Parathyroid adenoma (tissue), 2 donors: ENCODE measurements around the gene SLC35F2.

Source experiments
- H2AFZ ChIP-seq: fragments of 300-600 bp; sonication (generic); one replicate; pipeline ENCODE4 v1.7.0; 2017; ENCODE audit warnings: antibody characterized with exemption, mild to moderate bottlenecking
- H3K27ac ChIP-seq: fragments of 300-600 bp; sonication (generic); one replicate; pipeline ENCODE4 v1.7.0; 2017
- H3K27me3 ChIP-seq: fragments of 300-600 bp; sonication (generic); one replicate; pipeline ENCODE4 v1.7.0; 2017; ENCODE audit warnings: low read length; ENCODE audit not compliant: control insufficient read depth, insufficient read depth
- H3K36me3 ChIP-seq: fragments of 300-600 bp; sonication (generic); one replicate; pipeline ENCODE4 v1.7.0; 2017; ENCODE audit warnings: low read length; ENCODE audit not compliant: control insufficient read depth, insufficient read depth
- H3K4me1 ChIP-seq: fragments of 300-600 bp; sonication (generic); one replicate; pipeline ENCODE4 v1.7.0; 2017; ENCODE audit warnings: control low read depth
- H3K4me2 ChIP-seq: fragments of 300-600 bp; sonication (generic); one replicate; pipeline ENCODE4 v1.7.0; 2017; ENCODE audit warnings: low read length
- H3K4me3 ChIP-seq: fragments of 300-600 bp; sonication (generic); one replicate; pipeline ENCODE4 v1.7.0; 2017; ENCODE audit warnings: low read depth, low read length
- H3K79me2 ChIP-seq: fragments of 300-600 bp; sonication (generic); one replicate; pipeline ENCODE4 v1.7.0; 2017; ENCODE audit warnings: control low read depth
- H3K9ac ChIP-seq: fragments of 300-600 bp; sonication (generic); one replicate; pipeline ENCODE4 v1.7.0; 2017; ENCODE audit warnings: mild to moderate bottlenecking
- H3K9me3 ChIP-seq: fragments of 300-600 bp; sonication (generic); one replicate; pipeline ENCODE4 v1.7.0; 2017; ENCODE audit warnings: low read length; ENCODE audit not compliant: control insufficient read depth
- CTCF ChIP-seq: fragments of 300-600 bp; sonication (generic); IDR thresholded peaks from one replicate; pipeline ENCODE4 v1.7.0; 2017; ENCODE audit warnings: antibody characterized with exemption, mild to moderate bottlenecking
- donor health status: primary hyperparathyroidism.

Gene SLC35F2

GRCh38 chr11:107821199-107821927 lies 37.2 kb downstream of the SLC35F2 start:
- H3K4me3 ChIP-seq = no peak overlapping the region
- no peak overlapping the region for H2AFZ ChIP-seq
- no peaks in the 10 kb centered on the region for H3K9me3 ChIP-seq
- TF ChIP-seq CTCF = no peak
- H3K27me3 ChIP-seq = no peaks in the 10 kb centered on the region
- no peak overlapping the region for H3K4me2 ChIP-seq
- no peaks in the 10 kb centered on the region for H3K36me3 ChIP-seq
- H3K9ac ChIP-seq = no peak overlapping the region
- no peaks in the 10 kb centered on the region for H3K4me1 ChIP-seq
- no peaks in the 10 kb centered on the region for H3K79me2 ChIP-seq
- H3K27ac ChIP-seq = no peak overlapping the region

- H3K27ac ChIP-seq = no peak overlapping the region
- TF ChIP-seq CTCF = no peak
- no peak overlapping the region for H3K4me3 ChIP-seq
- no peak overlapping the region for H3K9ac ChIP-seq
- no peaks in the 10 kb centered on the region for H3K36me3 ChIP-seq
- H3K4me2 ChIP-seq = no peak overlapping the region
- no peaks in the 10 kb centered on the region for H3K27me3 ChIP-seq
- no peaks in the 10 kb centered on the region for H3K4me1 ChIP-seq
- H2AFZ ChIP-seq = no peak overlapping the region
- H3K79me2 ChIP-seq = no peaks in the 10 kb centered on the region
- no peaks in the 10 kb centered on the region for H3K9me3 ChIP-seq
Observed at GRCh38 chr11:107819361-107820014, 39.1 kb downstream of the SLC35F2 start.

- Histone ChIP-seq H3K4me1 (no peaks in the 10 kb centered on the region), H2AFZ (no peak overlapping the region), H3K79me2 (no peaks in the 10 kb centered on the region), H3K27me3 (no peaks in the 10 kb centered on the region), H3K4me3 (no peak overlapping the region), H3K9ac (no peak overlapping the region), H3K27ac (no peak overlapping the region), H3K4me2 (no peak overlapping the region), H3K9me3 (no peaks in the 10 kb centered on the region), H3K36me3 (no peaks in the 10 kb centered on the region)
- TF ChIP-seq CTCF = no peak
Observed at GRCh38 chr11:107818491-107818890, 40.1 kb downstream of the SLC35F2 start.

GRCh38 chr11:107816028-107816427 lies 42.6 kb downstream of the SLC35F2 start:
- Histone ChIP-seq H3K9ac (no peak overlapping the region), H3K79me2 (no peaks in the 10 kb centered on the region), H3K27me3 (no peaks in the 10 kb centered on the region), H3K27ac (no peak overlapping the region), H3K4me3 (no peak overlapping the region), H3K4me1 (no peaks in the 10 kb centered on the region), H3K4me2 (no peak overlapping the region), H3K36me3 (no peaks in the 10 kb centered on the region), H3K9me3 (no peaks in the 10 kb centered on the region), H2AFZ (no peak overlapping the region)
- TF ChIP-seq CTCF = no peak
